Measurements from ENCODE around the gene CAPN11. TPM values are rescaled to one million over a fixed set of nuclear protein-coding genes. Genes with fewer than 3 reads are reported as not detected.
"Not testable (repeated sequence)": the region's sequence is repeated elsewhere in the genome, so short reads cannot be mapped to it uniquely, and the experiment has no call there.

CAPN11 gene
- total and polyA plus RNA-seq, 7 donors = 0.41 to 1.6 (median 0.71) TPM; not detected in 3

DNA sequence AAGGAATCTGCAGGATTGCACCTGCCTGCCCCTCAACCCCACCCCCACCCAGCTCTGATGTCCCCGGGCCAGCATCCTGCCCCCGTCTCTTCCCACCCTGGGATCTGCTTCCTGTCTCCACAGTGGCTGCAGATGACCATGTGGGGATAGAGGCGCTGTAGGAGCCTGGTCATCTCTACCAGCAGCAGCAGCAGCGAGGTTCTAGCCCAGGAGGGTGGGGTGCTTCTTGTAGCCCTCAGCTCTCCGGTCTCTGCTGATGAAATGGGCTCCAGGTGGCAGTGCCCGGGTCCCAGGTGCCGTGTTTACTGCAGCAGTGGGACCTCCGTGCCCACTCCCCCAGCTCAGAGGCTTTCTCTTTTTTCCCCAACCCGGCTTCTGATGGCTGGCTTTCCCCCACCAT lies 25.2 kb downstream of the CAPN11 start:
- intact Hi-C loops (cut with DNase I) = no loop called here
- no peak for DNase-seq
- 80 to 83% methylated on average over 9 of the region's 9 CpGs for WGBS, 2 donors

DNA sequence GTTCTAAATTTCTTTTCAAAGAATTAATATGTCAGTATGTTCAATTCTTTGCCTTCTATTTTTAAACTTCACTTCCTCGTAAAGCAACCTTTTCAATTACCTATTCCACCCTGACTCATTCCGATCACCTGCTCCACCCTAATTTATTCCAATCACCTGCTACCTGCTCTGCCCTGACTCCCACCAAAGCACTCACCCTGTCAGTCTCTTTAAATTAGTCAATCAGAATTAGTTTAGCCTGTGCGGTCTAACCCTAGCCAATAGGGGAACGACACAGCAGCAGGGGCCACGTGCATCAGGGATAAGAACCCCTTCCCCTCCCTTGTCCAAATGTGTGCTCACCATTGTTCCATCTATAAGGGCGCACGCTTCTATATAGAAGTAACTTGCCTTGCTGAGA lies 26.7 kb downstream of the CAPN11 start:
- intact Hi-C loops (cut with DNase I); H3K27ac ChIP-seq: not testable (repeated sequence)
- WGBS, 2 donors = 46 to 75% methylated on average over 7 of the region's 7 CpGs

More for the DNA sequence above, 25.2 kb downstream of the CAPN11 start:
- no peak for TF ChIP-seq POLR2AphosphoS5 (IDR thresholded peaks at IDR 0.05)
- no peak for TF ChIP-seq POLR2A (IDR thresholded peaks at IDR 0.05)
- no peak for TF ChIP-seq EP300 (IDR thresholded peaks at IDR 0.05)
- TF ChIP-seq, protein P1, sequence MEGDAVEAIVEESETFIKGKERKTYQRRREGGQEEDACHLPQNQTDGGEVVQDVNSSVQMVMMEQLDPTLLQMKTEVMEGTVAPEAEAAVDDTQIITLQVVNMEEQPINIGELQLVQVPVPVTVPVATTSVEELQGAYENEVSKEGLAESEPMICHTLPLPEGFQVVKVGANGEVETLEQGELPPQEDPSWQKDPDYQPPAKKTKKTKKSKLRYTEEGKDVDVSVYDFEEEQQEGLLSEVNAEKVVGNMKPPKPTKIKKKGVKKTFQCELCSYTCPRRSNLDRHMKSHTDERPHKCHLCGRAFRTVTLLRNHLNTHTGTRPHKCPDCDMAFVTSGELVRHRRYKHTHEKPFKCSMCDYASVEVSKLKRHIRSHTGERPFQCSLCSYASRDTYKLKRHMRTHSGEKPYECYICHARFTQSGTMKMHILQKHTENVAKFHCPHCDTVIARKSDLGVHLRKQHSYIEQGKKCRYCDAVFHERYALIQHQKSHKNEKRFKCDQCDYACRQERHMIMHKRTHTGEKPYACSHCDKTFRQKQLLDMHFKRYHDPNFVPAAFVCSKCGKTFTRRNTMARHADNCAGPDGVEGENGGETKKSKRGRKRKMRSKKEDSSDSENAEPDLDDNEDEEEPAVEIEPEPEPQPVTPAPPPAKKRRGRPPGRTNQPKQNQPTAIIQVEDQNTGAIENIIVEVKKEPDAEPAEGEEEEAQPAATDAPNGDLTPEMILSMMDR (IDR thresholded peaks at IDR 0.05) = no peak
- H3K9me3 ChIP-seq = no peaks in the 10 kb centered on the region
- no peaks in the 10 kb centered on the region for H3K36me3 ChIP-seq
- H3K4me1 ChIP-seq = no peaks in the 10 kb centered on the region
- H3K27ac ChIP-seq = no peak overlapping the region
- H3K4me3 ChIP-seq = no peak overlapping the region
- no peaks in the 10 kb centered on the region for H3K27me3 ChIP-seq

DNA sequence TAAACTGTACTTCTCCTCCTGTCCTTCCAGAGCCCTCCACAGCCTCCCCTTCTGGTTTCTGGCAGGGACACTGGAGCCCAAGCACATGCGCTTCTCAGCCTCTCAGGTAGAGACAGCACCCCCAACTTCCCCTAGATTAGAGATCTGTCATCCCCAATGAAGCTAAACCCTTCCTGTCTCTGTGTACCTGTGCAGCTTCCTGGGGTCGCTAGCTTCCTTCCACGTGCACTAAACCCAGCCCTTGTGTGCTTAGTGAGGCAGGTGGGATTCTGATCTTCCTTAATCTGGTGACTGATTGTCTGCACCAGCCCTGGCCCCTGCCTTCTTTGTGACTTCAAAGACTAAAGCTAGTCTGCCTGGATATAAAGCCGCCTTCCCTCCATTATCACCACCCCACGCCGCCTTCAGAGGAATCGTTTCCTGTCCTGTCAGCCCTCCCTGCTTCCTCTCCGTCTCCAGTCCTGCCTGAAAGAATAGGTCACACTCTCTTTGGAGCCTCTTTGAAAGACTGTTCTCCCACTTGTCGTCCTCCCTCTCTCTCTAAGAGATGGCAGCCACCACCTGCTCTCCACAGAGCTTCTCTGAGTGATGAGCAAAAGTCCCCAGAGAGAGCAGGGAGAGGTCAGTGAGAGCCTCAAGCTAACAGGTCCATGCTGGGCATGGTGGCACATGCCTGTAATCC lies 27.5 kb downstream of the CAPN11 start:
- Histone ChIP-seq H3K27me3 (no peaks in the 10 kb centered on the region), H3K4me3 (no peak overlapping the region), H3K27ac (peak overlapping the region in 1 of 4 donors; percentile 42), H3K36me3 (no peaks in the 10 kb centered on the region), H3K9me3 (no peaks in the 10 kb centered on the region), H3K4me1 (no peaks in the 10 kb centered on the region)
- TF ChIP-seq POLR2A (IDR thresholded peaks at IDR 0.05) = no peak
- no peak for TF ChIP-seq POLR2AphosphoS5 (IDR thresholded peaks at IDR 0.05)
- TF ChIP-seq, protein P1 (IDR thresholded peaks at IDR 0.05) = no peak
- TF ChIP-seq EP300 (IDR thresholded peaks at IDR 0.05) = no peak
- no peak for DNase-seq
- WGBS, 2 donors = 50 to 69% methylated on average over 9 of the region's 9 CpGs
- intact Hi-C loops (cut with DNase I) = no loop called here

More for the DNA sequence above, 26.7 kb downstream of the CAPN11 start:
- H3K4me1 ChIP-seq, H3K4me3 ChIP-seq, DNase-seq, H3K9me3 ChIP-seq, H3K36me3 ChIP-seq, H3K27me3 ChIP-seq: not testable (repeated sequence)

DNA sequence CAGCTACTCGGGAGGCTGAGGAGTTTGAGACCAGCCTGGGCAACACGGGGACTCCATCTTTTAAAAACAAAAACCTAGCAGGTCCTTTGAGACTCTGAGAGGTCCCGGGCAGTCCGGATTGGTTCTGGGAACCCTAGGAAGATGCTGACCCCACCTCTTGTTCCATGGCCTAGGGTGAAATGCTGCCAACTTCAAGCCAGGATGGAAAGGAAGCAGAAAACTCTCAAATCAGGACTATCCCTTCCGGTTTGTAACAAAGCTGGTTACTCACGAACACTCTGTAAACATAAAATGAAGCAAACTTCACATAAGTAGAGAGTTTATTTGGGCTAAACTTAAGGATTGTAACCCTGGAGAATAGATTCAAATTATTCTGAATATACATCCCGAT lies 28.0 kb downstream of the CAPN11 start:
- no peaks in the 10 kb centered on the region for H3K27me3 ChIP-seq
- TF ChIP-seq EP300 (IDR thresholded peaks at IDR 0.05) (no peak), POLR2A (IDR thresholded peaks at IDR 0.05) (no peak), POLR2AphosphoS5 (IDR thresholded peaks at IDR 0.05) (no peak)
- TF ChIP-seq, protein P1 (IDR thresholded peaks at IDR 0.05) = no peak
- intact Hi-C loops (cut with DNase I) = no loop called here
- peak overlapping the region in 1 of 4 donors; percentile 42 for H3K27ac ChIP-seq
- H3K4me1 ChIP-seq = no peaks in the 10 kb centered on the region
- DNase-seq = no peak
- no peaks in the 10 kb centered on the region for H3K36me3 ChIP-seq
- no peak overlapping the region for H3K4me3 ChIP-seq
- H3K9me3 ChIP-seq = no peaks in the 10 kb centered on the region
- 87% methylated on average over 7 of the region's 7 CpGs for WGBS, 2 donors

DNA sequence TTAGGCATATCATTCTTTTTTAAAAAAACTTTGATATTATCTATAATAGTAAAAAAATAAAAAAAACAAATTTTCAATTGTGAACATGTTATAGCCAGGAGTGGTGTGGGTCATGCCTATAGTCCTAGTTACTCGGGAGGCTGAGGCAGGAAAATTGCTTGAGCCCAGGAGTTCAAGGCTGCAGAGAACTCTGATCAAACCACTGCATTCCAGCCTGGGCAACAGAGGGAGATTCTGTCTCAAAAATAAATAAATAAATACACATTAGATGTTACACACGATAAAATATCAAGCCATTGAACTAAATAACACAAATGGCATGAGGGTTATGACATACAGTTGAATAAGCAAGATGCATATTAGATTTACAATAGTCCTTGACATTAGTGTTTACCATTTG lies 30.2 kb downstream of the CAPN11 start:
- Histone ChIP-seq H3K27me3 (no peaks in the 10 kb centered on the region), H3K36me3 (no peaks in the 10 kb centered on the region), H3K27ac (no peak overlapping the region), H3K4me3 (no peak overlapping the region), H3K4me1 (no peaks in the 10 kb centered on the region), H3K9me3 (no peaks in the 10 kb centered on the region)
- 75 to 85% methylated on average over 2 of the region's 2 CpGs for WGBS, 2 donors
- no peak for DNase-seq
- intact Hi-C loops (cut with DNase I) = no loop called here
- TF ChIP-seq POLR2A (IDR thresholded peaks at IDR 0.05) = no peak
- no peak for TF ChIP-seq EP300 (IDR thresholded peaks at IDR 0.05)
- no peak for TF ChIP-seq POLR2AphosphoS5 (IDR thresholded peaks at IDR 0.05)
- TF ChIP-seq, protein P1 (IDR thresholded peaks at IDR 0.05) = no peak
